ENCODE results near the gene USP6NL.
A peak's percentile ranks its signal among the peaks of the same experiment; 100 is the strongest.
"Not testable (repeated sequence)": the region's sequence is repeated elsewhere in the genome, so short reads cannot be mapped to it uniquely, and the experiment has no call there.

USP6NL gene

DNA sequence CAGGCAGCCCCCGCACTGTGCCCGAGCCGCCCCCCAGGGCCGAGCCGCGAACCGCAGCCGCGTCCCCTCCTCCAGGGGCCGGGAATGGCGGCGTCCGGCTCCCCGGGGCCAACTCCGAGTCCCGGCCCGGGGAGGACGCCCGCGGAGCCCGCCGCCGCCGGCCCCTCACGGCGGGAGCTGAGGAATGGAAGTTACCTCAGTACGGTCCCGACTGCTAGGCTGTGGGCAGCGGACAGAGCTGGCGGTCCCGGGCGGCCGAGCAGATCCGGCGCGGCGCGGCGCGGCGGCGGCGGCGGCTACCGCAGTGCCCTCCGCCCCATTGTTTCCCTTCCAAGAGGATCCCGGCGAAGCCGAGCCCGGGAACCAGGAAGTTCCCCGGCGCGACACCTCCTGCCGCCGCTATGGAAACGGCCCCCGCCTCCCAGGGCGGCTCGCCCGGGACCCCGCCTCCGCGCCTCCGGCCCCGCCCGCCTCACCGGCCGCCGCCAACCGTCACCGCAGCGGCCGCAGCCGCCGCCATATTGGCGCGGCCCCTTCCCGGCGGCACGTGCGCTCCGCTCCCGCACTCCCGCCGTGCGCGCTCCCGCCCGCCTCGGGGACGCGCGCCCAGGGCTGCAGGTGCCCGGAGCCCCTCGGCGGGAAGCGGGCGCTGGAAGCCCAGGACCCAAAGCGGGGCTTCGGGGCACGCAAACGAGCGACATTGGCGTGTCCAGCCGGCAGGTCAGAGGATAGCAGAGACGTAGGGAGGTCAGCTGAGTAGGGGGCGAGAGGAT, at the start of gene USP6NL:
USP6NL (minus strand) TSS at position 403 of the 773 bp plus-strand sequence. CDS start 14,016 bp downstream, outside the sequence.
- peak; percentile 69 for DNase-seq

- DNase-seq = no peak
These were observed 47.4 kb upstream of the USP6NL start for GRCh38 chr10:11658801-11659368.

DNA sequence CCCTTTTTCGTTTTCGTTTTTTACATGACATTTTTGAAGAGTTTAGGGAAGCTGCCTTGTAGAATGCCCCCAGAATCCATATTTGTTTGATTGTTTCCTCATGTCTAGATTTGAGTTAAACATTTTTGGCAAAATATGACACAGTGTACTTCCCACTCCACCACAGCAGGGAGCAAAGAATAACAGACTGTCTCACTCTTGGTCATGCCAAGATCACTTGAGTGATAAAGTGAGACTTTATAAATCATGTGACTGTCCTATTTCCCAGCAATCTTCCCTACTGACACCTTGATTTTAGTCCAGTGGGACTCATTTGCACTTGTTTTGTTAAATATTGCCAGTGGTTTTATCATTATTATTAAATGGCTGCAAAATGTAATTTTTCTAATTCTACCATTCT, 44.4 kb upstream of the USP6NL start:
- DNase-seq = no peak

GRCh38 chr10:11654659-11655058, 43.2 kb upstream of the USP6NL start:
- DNase-seq = no peak

DNA sequence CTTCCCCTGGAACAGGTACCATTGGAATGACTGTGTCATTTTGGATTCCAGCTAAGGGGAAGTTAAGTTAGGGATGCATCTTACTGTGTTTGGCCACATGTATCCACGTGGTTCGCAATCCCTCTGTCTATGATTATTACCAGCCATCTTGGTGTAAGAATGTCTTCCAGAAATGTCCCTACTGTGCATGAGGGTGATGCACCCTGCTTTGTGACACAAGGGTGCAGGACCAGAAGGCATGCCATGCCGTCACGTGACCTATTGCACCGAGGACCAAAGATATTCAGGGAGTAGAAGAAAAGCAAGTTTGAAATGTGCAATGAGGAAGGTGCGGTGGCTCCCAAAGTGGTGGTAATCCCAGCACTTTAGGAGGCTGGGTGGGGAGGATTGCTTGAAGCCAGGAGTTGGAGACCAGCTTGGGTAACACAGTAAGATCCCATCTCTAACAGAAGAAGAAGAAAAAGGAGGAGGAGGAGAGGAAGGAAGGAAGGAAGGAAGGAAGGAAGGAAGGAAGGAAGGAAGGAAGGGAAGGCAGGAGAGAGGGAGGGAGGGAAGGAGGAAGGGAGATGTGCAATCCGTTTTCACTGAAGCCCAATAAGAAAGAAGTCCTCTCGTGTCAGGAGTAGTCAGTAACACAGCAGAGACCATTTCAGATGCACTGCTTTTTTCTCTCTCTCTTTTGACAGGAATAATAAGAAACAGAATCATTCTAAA, 42.5 kb upstream of the USP6NL start:
- no peak for DNase-seq

DNA sequence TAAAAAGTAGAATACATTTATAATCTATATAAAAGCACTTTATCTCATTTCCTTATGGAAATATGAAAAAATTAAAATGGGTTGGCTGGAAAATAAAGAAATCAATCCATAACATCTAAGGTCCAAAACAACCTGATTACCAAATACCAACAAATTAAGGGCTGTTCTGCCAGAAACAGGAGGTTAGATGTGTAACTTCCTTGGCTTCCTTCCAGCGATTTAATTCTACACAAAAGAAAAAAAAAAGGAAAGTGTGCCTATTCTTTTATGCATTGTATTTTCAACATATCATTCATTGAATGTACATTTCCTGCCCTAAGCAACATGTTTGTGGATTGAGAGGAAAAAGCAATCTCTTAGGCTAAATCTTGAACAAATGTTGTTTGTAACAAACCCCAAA, 36.2 kb upstream of the USP6NL start:
- DNase-seq = no peak

- DNase-seq = no peak
These were observed 35.0 kb upstream of the USP6NL start for GRCh38 chr10:11646450-11646849.

- DNase-seq = no peak
These were observed 31.6 kb upstream of the USP6NL start for GRCh38 chr10:11643039-11643438.

- DNase-seq = no peak
These were observed 31.1 kb upstream of the USP6NL start for GRCh38 chr10:11642566-11642965.

GRCh38 chr10:11639849-11640764, 28.7 kb upstream of the USP6NL start:
- DNase-seq = no peak

DNA sequence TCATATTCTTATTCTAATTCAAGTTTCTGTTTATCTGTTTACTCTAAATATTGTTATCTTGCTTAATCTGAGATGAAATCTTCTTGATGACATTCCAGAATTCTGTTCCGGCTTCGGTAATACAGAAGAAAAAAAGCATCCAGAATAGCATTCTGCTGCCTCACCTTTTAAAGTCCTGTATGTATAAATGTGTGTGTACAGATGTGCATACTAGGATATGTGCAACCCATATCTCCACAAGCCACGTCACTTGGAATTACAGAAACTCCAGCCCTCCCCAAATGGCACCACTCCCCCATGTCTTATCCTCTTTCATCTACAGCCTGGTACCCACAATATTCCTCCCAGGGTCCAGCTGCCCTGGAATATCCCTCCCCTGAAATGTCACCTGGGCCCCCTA, 27.9 kb upstream of the USP6NL start:
- DNase-seq = no peak

DNA sequence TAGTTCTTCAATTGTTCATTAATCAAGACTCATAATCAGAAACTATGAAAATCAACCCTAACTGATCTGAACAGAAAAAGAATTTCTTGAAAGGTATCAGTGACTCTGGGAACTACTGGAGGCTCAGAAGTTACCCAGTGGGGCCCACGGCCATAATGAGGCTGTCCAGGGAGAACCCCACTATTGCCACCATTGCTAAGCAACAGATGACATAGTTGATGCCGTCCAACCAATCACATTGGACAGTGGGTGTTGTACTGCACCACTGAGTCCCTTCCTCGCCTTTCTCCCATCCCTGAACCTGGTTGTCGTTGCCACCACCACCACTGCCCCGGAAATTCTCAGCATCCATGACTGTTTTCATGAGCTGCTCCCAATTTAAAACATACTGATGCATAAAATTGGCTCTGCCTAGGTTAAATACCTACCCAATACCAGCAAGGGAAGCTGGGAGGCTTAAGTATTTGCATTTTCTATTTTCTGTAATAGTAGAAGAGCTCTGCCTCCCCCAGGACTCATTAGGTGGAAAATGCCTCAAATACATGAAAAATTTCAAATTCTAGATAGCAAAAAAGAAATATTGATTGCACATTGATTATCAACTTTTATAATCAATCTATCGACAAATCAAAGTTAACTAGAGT, 26.7 kb upstream of the USP6NL start:
- no peak for DNase-seq

GRCh38 chr10:11636697-11637303, 25.4 kb upstream of the USP6NL start:
- no peak for DNase-seq

- no peak for DNase-seq
These were observed 20.6 kb upstream of the USP6NL start for GRCh38 chr10:11631890-11632587.

DNA sequence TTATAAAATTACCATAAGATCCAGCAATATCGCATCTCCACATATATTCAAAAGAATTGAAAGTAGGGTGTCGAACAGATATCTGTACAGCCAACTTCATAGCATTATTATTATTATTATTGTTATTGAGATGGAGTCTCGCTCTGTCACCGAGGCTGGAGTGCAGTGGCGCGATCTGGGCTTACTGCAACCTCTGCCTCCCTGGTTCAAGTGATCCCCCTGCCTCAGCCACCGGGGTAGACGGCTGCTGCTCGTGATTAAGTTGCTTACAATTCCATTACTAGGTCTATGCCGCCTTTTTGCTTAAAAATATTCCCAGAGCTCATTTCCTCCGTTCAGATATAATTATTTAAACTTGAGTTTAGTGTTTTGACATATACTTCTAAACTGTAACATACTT, 19.8 kb upstream of the USP6NL start:
- DNase-seq = no peak

DNA sequence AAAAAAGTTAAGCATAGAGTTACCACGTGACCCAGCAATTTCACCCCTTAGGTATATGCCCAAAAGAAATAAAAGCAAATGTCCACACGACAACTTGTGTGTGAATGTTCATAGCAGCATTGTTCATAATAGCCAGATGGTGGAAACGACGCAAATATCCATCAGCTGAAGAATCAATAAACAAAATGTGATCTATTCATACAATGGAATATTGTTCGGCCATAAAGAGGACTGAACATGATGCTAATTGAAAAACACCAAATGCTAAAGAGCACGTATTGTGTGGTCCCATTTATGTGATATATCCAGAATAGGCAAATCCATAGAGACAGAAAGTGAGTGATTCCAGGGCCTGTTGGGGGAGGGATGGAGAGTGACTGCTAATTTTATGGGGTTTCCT, 18.3 kb upstream of the USP6NL start:
- DNase-seq = no peak

GRCh38 chr10:11627941-11628340, 16.5 kb upstream of the USP6NL start:
- not testable (repeated sequence) for DNase-seq

- DNase-seq = no peak
These were observed 14.6 kb upstream of the USP6NL start for GRCh38 chr10:11626071-11626470.

DNA sequence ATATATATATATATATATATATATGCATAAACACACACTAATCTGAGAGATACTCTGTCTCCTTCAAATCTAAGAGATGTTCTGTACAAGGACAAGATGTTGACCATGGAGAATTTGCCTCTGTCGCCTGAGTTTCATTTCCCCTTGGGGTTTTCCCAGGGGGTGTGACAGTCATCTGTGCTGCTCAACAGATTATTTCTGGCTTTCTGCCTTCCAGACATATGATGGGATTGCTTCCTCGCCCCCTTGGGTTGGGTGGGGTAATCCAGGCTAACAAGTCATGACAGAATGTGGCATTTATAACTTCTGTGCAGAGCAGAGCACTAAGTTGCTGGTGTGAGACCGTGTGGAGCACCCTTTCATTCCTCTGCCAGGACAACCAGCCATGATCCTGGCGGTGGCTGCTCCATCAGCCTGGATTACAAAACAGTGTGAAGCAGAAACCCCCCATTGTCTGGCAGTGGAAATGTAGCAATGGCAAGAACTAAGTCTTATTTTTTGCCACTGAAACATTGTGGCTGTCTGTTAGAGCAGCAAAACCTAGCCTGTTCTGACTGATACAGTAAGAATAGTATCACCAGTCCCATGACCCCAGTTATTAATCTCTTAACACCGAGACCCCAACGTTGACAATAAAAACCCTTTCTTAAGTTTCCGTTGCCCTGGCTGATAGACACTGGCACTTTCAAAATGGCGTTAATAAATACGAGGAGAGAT, 13.7 kb upstream of the USP6NL start:
- DNase-seq = no peak

DNA sequence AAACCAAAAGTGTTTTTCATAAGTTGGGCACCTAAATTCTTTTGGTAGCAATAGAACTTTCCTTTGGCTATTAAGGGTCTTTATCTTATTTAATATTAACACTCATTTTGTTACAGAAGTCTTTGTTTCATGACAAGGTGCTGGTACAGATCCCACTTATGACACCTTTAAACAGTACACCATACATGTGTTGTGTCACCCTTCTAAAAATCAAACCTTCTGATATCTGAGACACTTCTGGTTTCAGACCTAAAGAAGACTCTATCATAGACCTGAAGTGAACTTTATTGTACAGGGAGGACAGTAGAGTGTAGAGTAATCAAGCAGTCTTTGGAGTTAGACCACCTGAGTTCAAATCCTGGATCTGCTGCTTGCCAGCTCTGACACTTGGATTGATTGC, 5.8 kb upstream of the USP6NL start:
- DNase-seq = no peak

DNA sequence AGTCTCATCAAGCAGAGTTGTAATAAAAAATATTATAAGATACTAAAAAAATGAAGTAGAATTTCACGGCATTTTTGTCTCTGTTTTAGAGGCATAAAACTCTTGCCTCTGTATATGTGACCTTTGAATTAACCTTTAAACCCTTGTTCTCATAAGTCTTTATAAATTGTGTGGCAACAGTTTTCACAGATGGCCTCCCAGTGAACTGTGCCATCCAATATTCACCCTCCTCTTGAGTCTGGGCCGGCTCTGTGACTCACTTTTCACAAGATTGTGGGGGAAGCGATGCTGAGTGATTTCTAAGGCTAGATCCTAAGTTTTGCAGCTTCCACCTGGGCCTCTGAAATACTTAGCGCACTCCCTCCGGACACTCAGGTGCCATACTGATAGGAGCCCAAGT, 4.6 kb upstream of the USP6NL start:
- DNase-seq = no peak

Measured in NCI-H2227 treated with DMSO at 0.1 percent for 48 hours (cell line).